GM20000 (cell line): ENCODE data around the gene NCS1.
"Not testable (repeated sequence)": the region's sequence is repeated elsewhere in the genome, so short reads cannot be mapped to it uniquely, and the experiment has no call there.

Source experiments
- DNase-seq: peaks from one replicate; pipeline ENCODE4 v3.0.0; 2012; ENCODE audit warnings: low spot score
- CTCF ChIP-seq: IDR thresholded peaks from 2 replicates; pipeline ENCODE4 v1.5.1; 2012; ENCODE audit warnings: mild to moderate bottlenecking, control low read depth; ENCODE audit errors: extremely low read depth, missing control alignments

The NCS1 gene

GRCh38 chr9:130276121-130276520 is 103.9 kb downstream of the NCS1 start:
- no peak for DNase-seq
- no peak for TF ChIP-seq CTCF

GRCh38 chr9:130276955-130277354 is 104.8 kb downstream of the NCS1 start:
- DNase-seq: no peak
- no peak for TF ChIP-seq CTCF

- not testable (repeated sequence) for DNase-seq
These were observed 105.3 kb downstream of the NCS1 start for GRCh38 chr9:130277525-130277924.

GRCh38 chr9:130283539-130284248 is 111.5 kb downstream of the NCS1 start:
- TF ChIP-seq CTCF: no peak
- DNase-seq: no peak

- no peak for TF ChIP-seq CTCF
- no peak for DNase-seq
These were observed 112.0 kb downstream of the NCS1 start for GRCh38 chr9:130284249-130284625.

GRCh38 chr9:130284690-130285089 is 112.5 kb downstream of the NCS1 start:
- TF ChIP-seq CTCF: no peak
- no peak for DNase-seq

- no peak for DNase-seq
- TF ChIP-seq CTCF: no peak
These were observed 113.1 kb downstream of the NCS1 start for GRCh38 chr9:130285271-130285670.

GRCh38 chr9:130286072-130286770 is 114.0 kb downstream of the NCS1 start:
- DNase-seq: no peak
- no peak for TF ChIP-seq CTCF
